Activated CD4-positive, CD25-positive, alpha-beta regulatory T cell (primary cell): ENCODE data around the gene KIF24.
"Not testable (repeated sequence)": the region's sequence is repeated elsewhere in the genome, so short reads cannot be mapped to it uniquely, and the experiment has no call there.

ENCODE experiments used
- DNase-seq, 4 experiments: peaks; one replicate each; lab custom pipeline; 2025; lab: John Stamatoyannopoulos, UW

KIF24 gene

DNA sequence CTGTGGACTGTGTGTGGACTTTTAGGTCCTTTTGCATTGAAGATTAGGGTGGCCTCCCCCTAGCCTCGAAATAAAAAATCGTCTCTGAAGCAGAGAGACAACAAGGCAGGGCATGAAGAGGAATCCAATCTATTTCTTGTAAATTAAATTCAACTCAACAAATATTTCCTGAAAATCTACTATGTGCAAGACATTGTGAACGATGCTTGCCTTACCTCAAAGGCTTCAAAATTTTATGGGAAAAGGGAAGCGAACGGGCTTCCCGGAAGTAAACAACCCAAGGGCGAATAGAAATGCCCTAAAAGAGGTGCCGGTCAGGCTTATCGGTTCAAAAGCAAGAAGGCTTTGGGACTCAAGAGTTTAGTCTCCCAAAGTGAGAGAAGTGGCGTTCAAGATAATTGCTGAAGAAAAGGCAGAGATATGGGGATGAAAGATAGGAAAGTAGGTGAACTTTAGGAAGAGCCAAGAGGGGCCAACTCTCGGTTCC is 525 bp downstream of the KIF24 start:
- DNase-seq = no peak

DNA sequence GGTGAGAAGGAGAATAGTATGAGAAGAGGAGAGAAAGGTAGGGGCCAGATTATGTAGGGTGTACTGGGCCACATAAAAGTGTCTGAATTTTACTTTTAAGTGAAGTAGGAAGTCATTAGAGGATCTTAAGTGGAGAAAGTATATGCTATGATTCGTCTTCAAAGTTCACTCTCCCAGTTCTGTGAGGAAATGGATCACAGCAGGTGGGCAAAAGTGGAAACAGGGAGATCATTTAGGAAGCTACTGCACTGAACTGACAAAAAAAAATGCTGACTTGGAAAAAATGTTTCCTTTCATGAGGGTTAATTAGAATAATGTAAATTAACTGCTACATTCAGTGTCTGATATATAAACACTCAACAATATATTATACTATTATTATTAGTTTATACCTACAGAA is 2.4 kb downstream of the KIF24 start:
- DNase-seq = no peak

DNA sequence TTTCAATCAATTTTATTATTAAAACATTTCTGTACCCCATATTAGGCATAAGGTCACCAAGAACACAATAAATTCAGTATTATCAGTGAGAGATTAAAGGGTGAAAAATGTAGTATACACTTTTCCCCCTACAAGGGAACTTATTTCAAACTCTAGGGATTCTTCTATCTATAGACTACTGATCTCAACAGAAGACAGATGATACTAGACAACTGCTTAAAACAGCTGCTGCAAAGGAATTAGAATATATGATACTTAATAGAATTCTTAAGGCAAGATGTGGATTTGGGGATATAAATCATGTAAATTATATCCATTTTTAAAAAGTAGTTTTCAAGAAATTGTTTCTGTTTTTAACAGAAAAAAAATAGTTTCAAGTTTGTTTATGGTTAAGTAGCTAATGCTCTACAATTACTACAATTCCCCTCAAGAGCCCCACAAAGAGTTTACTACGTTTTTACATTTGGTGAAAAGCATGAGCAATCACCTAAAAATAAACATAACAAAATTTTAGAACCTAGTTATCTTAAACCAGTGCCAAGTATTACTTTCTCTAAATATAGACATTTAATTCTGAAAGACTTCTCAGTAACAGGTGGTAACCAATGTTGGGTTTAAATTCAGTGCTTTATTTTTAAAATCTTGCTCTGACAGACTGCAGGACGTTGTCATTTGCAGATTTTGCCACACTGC is 6.0 kb downstream of the KIF24 start:
- no peak for DNase-seq

DNA sequence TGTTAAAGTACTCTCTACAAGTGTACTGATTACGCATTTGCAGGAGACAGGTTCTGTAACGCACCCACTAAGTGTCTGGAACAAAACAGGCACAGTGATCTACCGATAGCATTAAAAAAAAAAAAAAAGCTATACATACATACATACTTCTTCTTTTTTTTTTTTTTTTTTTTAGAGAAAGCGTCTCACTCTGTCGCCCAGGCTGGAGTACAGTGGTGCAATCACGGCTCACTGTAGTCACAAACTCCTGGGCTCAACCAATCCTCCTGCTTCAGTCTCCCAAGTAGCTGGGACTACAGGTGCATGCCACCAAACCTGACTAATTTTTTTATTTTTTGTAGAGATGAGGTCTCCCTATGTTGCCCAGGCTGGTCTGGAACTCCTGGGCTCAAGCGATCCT is 7.6 kb downstream of the KIF24 start:
- DNase-seq = no peak

DNA sequence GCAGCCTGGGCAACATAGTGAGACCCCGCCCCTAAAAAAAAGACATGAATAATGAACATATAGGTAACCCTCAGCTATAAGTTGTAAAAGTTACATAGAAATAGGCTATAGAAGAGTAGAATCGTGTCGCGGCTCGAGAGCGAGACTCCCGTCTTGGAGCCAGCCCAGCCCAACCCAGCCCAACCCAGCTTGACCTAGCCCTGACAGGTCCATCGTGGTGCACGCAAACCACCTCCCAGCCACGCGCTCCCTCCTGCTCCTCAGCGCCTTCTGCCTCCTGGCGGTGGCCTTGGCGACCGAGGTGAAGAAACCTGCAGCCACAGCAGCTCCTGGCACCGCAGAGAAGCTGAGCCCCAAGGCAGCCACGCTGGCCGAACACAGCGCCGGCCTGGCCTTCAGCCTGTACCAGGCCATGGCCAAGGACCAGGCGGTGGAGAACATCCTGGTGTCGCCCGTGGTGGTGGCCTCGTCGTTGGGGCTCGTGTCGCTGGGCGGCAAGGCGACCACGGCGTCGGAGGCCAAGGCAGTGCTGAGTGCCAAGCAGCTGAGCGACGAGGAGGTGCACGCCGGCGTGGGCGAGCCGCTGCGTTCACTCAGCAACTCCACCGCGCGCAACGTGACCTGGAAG is 10.8 kb downstream of the KIF24 start:
- DNase-seq = no peak

DNA sequence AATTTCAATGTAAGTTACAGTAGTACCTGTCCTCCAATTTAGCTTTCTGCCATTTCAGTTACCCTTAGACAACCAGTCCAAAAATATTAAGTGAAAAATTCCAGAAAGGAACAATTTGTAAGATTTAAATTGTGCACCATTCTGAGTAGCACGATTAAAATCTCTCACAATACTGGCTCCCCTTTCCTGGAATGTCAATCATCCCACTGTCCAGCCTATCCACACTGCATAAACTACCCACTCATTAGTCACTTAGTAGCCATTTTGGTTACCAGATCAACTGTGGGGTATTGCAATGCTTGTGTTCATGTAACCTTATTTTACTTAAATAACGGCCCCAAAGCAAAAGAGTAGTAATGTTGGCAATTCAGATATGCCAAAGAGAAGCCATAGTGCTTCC is 11.6 kb downstream of the KIF24 start:
- DNase-seq = no peak

DNA sequence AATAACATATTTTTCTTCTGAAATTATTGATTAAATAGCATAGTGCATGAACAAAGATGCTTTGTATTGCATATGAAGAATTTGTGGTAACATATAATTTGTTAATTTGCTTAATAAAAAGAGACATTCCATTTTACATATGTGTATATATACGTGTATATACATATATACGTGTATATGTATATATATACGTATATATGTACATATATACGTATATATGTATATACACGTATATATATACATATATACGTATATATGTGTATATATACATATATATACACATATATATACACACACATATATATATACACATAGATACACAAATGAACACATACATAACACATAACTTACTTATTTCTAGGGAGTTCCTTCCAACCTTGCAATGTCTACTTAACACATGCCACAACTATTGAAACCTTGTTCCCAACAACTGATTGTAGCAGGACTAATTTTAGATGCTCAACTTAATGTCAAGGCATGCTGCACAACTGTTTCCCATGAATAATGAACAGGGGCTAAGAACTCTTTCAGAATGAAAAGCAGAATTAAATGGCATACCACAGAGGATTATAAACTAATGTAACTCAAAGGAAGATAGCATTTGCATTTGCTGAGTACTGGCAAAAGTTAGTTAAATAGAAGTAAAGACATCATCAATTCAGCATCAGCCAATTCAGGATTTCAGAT is 17.4 kb downstream of the KIF24 start:
- no peak for DNase-seq

DNA sequence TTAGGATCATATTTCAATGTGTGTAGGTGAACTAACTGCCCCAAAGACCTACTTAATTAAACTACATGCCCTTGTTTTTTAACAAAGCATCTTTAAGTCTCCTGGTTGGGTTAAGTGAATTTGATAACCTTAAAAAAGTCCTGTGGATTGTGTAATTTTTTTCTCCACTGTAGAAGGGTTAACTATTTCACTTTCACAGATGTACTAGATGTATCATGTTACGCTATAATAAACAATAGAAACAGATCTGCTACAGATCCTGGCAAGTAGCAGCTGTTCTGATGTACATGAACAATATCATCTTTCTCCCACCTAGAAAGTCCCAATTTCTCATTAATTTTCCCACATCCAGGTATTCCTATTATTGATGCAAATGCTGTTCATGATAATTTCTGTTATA is 18.9 kb downstream of the KIF24 start:
- no peak for DNase-seq

DNA sequence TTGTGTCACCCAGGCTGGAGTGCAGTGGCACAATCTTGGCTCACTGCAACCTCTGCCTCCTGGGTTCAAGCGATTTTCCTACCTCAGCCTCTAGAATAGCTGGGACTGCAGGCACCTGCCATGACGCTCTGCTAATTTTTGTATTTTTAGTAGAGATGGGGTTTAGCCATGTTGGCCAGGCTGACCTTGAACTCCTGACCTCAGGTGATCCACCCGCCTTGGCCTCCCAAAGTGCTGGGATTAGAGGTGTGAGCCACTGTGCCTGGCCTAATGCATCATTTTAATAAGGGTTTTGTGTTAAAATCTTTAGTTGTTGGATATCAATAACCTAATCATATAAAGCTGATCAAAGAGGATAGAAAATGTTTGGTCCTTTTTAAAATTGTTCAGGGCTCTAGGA is 20.8 kb downstream of the KIF24 start:
- DNase-seq = not testable (repeated sequence)

DNA sequence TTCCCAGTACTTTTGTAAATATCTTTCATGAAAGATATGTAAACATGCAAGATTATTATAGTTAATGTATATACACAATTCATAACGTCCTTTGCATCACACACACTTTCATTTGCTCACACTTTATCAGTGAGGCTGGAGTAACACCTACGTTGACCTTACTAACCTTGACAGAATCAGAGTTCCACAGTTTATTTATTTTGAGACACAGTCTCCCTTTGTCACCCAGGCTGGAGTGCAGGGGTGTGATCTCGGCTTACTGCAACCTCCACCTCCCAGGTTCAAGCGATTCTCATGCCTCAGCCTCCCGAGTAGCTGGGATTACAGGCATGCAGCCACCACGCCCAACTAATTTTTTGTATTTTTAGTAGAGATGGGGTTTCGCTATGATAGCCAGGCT is 28.0 kb downstream of the KIF24 start:
- DNase-seq = not testable (repeated sequence)

DNA sequence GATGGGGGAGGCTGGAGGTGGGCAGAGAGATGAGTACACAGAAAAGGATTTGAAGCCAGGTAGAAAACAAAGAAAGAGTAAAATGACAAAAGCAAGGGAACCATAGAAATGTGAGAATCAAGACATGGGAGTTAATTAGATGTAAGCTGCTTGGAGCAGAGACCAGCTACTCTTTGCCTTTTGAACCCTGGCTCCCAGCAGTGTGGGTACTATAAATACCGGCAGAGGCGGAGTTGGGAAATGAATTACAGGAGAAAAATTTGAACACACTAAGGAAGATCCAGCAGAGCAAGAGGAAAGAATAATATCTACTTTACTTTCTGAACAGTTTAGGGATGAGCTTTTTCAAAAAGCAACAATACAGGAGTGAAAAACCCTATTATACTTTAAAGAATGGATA is 36.5 kb downstream of the KIF24 start:
- DNase-seq = no peak

DNA sequence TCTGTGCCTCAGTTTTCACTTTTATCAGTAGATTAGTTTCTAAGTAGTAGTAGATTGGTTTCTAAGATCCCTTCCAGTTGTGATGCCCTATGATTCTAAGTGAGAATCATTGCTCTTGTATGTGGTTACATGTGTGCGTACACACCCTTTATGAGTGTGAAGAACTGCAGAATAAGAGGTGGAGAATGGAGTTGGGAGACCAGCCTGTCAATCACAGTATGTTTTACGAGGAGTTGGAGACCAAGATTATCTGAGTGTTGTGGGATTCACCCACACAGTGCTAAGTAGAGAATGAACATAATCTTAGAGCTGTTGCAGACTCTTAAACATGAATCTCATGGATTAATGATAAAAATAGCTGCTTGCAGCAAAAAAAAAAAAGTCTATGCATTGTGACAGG is 37.6 kb downstream of the KIF24 start:
- DNase-seq = no peak

DNA sequence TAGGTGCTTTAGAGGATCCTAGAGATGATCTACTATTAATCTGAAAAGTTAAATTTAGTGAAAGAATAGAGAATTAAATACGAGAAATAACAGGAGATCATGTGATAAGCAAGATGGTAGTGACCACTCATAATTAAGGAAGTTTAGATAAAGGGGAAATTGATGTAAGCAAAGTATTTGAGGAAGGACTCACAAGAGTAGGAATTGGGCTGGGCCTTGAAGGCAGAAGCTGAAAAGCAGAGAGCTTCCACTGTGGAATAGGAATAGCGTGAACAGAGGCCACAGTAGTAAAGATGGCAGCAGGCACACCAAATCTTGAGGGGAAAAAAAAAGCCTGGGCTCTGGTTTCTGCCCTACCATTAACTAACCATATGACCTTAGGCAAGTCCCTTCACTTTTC is 38.0 kb downstream of the KIF24 start:
- DNase-seq = no peak

DNA sequence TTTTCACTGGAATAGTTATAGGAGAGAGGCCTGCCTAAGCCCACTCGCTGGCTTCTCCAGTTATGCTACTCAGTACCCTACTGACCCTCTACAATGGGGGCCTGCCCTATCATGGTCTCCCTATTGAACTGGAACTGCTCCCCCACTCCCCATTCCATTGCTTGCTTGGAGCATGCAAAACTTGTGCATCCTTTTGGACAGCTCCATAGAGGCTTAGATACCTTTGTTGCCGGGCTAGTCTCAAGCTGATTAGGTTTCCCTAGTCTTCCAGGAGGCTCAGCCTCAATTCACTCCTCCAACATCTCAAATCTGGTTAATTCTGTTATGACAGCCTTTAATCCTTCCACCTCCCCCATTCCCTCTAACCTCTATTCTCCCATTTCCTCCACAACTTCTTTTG is 39.9 kb downstream of the KIF24 start:
- DNase-seq = no peak

DNA sequence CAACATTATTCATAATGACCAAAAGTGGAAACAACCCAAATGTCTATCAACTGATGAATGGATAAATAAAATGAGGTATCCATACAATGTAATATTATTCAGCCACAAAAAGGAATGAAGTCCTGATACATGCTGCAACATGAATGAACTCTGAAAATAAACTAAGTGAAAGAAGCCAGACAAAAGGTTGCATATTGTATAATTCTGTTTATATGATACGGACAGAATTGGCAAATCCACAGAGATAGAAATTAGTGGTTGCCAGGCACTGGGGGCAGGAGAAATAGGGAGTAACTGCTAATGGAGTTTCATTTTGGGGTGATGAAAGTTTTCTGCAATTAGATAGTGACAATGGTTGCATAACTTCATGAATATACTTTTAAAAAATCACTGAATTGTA is 47.0 kb downstream of the KIF24 start:
- DNase-seq = no peak

DNA sequence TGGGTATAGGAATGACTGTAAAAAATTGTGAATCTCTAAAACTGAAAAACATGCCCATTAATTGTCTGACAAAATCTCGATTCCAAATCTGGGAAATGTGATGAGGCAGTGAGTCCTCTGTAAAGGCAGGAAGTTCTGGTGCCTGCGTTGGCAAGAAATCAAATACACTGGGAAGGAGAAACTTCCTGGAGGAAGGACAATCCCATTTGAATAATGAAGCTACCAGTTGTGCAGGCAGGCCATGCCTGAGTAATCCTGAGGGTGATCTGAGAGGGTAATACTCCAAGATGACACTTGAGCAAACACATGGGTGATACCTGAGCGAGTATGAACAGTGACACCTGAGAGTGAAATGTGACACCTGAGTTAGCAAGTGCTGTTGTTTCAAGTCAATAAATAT is 49.7 kb downstream of the KIF24 start:
- DNase-seq = no peak
